Ishikawa (cell line): ENCODE data around the gene HEYL.

Source experiments
- CEBPB ChIP-seq: IDR thresholded peaks from 2 replicates; pipeline ENCODE4 v1.6.1; 2012
- CREB1 ChIP-seq: IDR thresholded peaks from 2 replicates; pipeline ENCODE4 v1.6.1; 2012; ENCODE audit warnings: low read depth
- EGR1 ChIP-seq: IDR thresholded peaks from 2 replicates; pipeline ENCODE4 v1.6.1; 2012
- EP300 ChIP-seq: IDR thresholded peaks from 2 replicates; pipeline ENCODE4 v1.6.1; 2012; ENCODE audit warnings: borderline replicate concordance
- FOXM1 ChIP-seq: IDR thresholded peaks from 2 replicates; pipeline ENCODE4 v1.6.1; 2012; ENCODE audit warnings: low read depth, borderline replicate concordance
- MAX ChIP-seq: IDR thresholded peaks from 2 replicates; pipeline ENCODE4 v1.6.1; 2012
- NFIC ChIP-seq: IDR thresholded peaks from 2 replicates; pipeline ENCODE4 v1.6.1; 2012
- RAD21 ChIP-seq: IDR thresholded peaks from 2 replicates; pipeline ENCODE4 v1.6.1; 2012; ENCODE audit warnings: low read depth
- REST ChIP-seq: IDR thresholded peaks from 2 replicates; pipeline ENCODE4 v1.6.1; 2012; ENCODE audit warnings: low read depth, mild to moderate bottlenecking
- TAF1 ChIP-seq: IDR thresholded peaks from 2 replicates; pipeline ENCODE4 v1.6.1; 2012; ENCODE audit warnings: low read depth, mild to moderate bottlenecking
- TEAD4 ChIP-seq: IDR thresholded peaks from 2 replicates; pipeline ENCODE4 v1.6.1; 2012
- USF1 ChIP-seq: IDR thresholded peaks from 2 replicates; pipeline ENCODE4 v1.6.1; 2012
- YY1 ChIP-seq: IDR thresholded peaks from 2 replicates; pipeline ENCODE4 v1.6.1; 2012; ENCODE audit warnings: low read depth
- ZBTB7A ChIP-seq: IDR thresholded peaks from 2 replicates; pipeline ENCODE4 v1.6.1; 2012; ENCODE audit warnings: low read depth

- TF ChIP-seq YY1 (no peak), NFIC (no peak), ZBTB7A (no peak), EGR1 (no peak), EP300 (no peak), CEBPB (no peak), MAX (no peak), TAF1 (no peak), USF1 (no peak), RAD21 (no peak), REST (no peak), TEAD4 (no peak), CREB1 (no peak), FOXM1 (no peak)
Measured at GRCh38 chr1:39640861-39641260, 1.4 kb upstream of the HEYL start.
